Heart left ventricle (tissue), 13 donors: ENCODE measurements around the gene TRMT11.

Experiments
- CTCF ChIP-seq, 12 donors: fragments of 200-600 bp; sonication (generic) in 4 of 12; IDR thresholded peaks; one replicate each; pipeline versions ENCODE4 v1.5.0 to v1.8.0; 2018 to 2022; ENCODE audit warnings: antibody characterized with exemption in 12 of 12, mild to moderate bottlenecking in 5 of 12
- POLR2A ChIP-seq, 2 donors: fragments of 450-650 bp; IDR thresholded peaks; one replicate each; pipeline ENCODE4 v1.6.1; 2017; ENCODE audit warnings: antibody characterized with exemption in 2 of 2, mild to moderate bottlenecking in 2 of 2, moderate library complexity in 2 of 2
- donor health status: ischemic (EF 13 %, LVEDD 7.1; RV severe dilation, severe dysfunction).
- donor health status: DM: no; HTN: yes; CAD: no.
- donor health status: DM: no; HTN: no; CAD: no.
- donor health status: ischemic (EF 25% LVEDD 6.9; RV normal size, moderate dysfunction).
- donor health status: ischemic (EF 25% LVEDD 5.7; RV mildly dilated, moderate dysfunction).
- donor health status: ischemic (EF 35%, LVEDD 5.7; RV mildly dilated, moderate dysfunction).
- donor health status: nonischemic (EF 11% LVEDD 7.7; RV severe dilation, severe dysfunction).
- donor health status: DM: yes; HTN: yes; CAD: no.
- donor health status: PGD.
- donor health status: ischemic (EF 29% LVEDD 5.4; RV normal size, mild dysfunction).
- donor health status: nonischemic (EF 23%, LVEDD 6.1; RV moderate dilation, normal function).

DNA sequence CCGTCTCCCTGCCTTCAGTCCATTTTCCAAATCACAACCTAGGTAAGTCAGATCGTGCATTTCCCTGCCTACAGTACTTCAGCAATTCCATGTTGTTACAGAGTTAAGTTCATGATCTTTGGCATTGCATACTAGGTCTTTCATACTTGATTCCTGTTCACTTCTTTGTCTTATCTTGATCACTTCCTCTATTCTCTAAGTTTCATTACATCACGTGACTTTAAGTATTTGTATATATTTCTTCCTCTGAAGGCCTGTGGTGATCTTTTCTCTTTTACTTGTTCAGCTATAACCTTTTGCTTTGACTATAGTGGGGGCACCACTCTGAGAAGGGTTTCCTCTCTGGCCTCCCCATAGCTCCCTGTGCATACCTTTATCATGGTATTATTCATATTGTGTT is 100.2 kb downstream of the TRMT11 start:
- TF ChIP-seq CTCF (IDR thresholded peaks at IDR 0.05): no peak
- TF ChIP-seq POLR2A (IDR thresholded peaks at IDR 0.05): no peak
